Endothelial cell (in vitro differentiated cells): ENCODE results near the gene AP2A2. TPM values are rescaled to one million over a fixed set of nuclear protein-coding genes. Genes with fewer than 3 reads are reported as not detected.
A peak's percentile ranks its signal among the peaks of the same experiment; 100 is the strongest.
"Not testable (repeated sequence)": the region's sequence is repeated elsewhere in the genome, so short reads cannot be mapped to it uniquely, and the experiment has no call there.

Experiments used
- DNase-seq: peaks from one replicate; pipeline ENCODE4 v3.0.0; 2021; ENCODE audit warnings: low spot score
- H3K27ac Mint-ChIP-seq: one replicate; pipeline ENCODE4 v1.8.0; 2021; ENCODE audit warnings: mixed read lengths, inconsistent platforms; ENCODE audit not compliant: unreplicated experiment
- H3K27me3 Mint-ChIP-seq: one replicate; pipeline ENCODE4 v1.8.0; 2021; ENCODE audit warnings: mild to moderate bottlenecking, moderate library complexity, mixed read lengths, inconsistent platforms; ENCODE audit not compliant: unreplicated experiment
- H3K36me3 Mint-ChIP-seq: one replicate; pipeline ENCODE4 v1.8.0; 2021; ENCODE audit warnings: mild to moderate bottlenecking, low read depth, mixed read lengths, inconsistent platforms; ENCODE audit not compliant: unreplicated experiment
- H3K4me1 Mint-ChIP-seq: one replicate; pipeline ENCODE4 v1.8.0; 2021; ENCODE audit warnings: mild to moderate bottlenecking, mixed read lengths, inconsistent platforms; ENCODE audit not compliant: unreplicated experiment
- H3K4me3 Mint-ChIP-seq: one replicate; pipeline ENCODE4 v1.8.0; 2021; ENCODE audit warnings: mild to moderate bottlenecking, mixed read lengths, inconsistent platforms; ENCODE audit not compliant: unreplicated experiment
- H3K9me3 Mint-ChIP-seq: one replicate; pipeline ENCODE4 v1.8.0; 2021; ENCODE audit warnings: mixed read lengths, inconsistent platforms; ENCODE audit not compliant: unreplicated experiment
- CTCF ChIP-seq: fragments of 200-600 bp; sonication (generic); IDR thresholded peaks from one replicate; pipeline ENCODE4 v1.5.0; 2021; ENCODE audit warnings: antibody characterized with exemption; ENCODE audit not compliant: unreplicated experiment
- total RNA-seq: library from RNA; stranded (reverse); fragmentation: NEBNext Ultra II Directional; extraction: Animal tissue kit (Norgen Biotek cat#: 25700); gene quantifications from one replicate; pipeline ENCODE4 v1.2.1, GENCODE V29; 2021; ENCODE audit not compliant: unreplicated experiment

AP2A2 gene
- total RNA-seq, 1 donor from 2014 or later: 287 TPM

GRCh38 chr11:972523-973211, 47.0 kb downstream of the AP2A2 start:
- no peak for DNase-seq
- H3K9me3 Mint-ChIP-seq: no peaks in the 10 kb centered on the region
- no peak overlapping the region for H3K27ac Mint-ChIP-seq
- H3K4me3 Mint-ChIP-seq: peak overlapping the region; percentile 51
- H3K36me3 Mint-ChIP-seq: peaks cover 55% of the 10 kb centered on the region
- peaks cover 23% of the 10 kb centered on the region for H3K27me3 Mint-ChIP-seq
- TF ChIP-seq CTCF: no peak
- H3K4me1 Mint-ChIP-seq: peaks cover 12% of the 10 kb centered on the region

GRCh38 chr11:973237-973636, 47.6 kb downstream of the AP2A2 start:
- Mint-ChIP-seq H3K36me3 (peaks cover 57% of the 10 kb centered on the region), H3K27ac (no peak overlapping the region), H3K4me1 (peaks cover 12% of the 10 kb centered on the region), H3K9me3 (no peaks in the 10 kb centered on the region), H3K27me3 (peaks cover 25% of the 10 kb centered on the region), H3K4me3 (no peak overlapping the region)
- DNase-seq: no peak
- no peak for TF ChIP-seq CTCF

- DNase-seq, H3K9me3 Mint-ChIP-seq: not testable (repeated sequence)
- H3K27ac Mint-ChIP-seq: peak overlapping the region; percentile 61
- H3K27me3 Mint-ChIP-seq: peaks cover 28% of the 10 kb centered on the region
- peak overlapping the region; percentile 77 for H3K4me3 Mint-ChIP-seq
- peaks cover 62% of the 10 kb centered on the region for H3K36me3 Mint-ChIP-seq
- peaks cover 12% of the 10 kb centered on the region for H3K4me1 Mint-ChIP-seq
Observed at GRCh38 chr11:975376-975775, 49.7 kb downstream of the AP2A2 start.

GRCh38 chr11:975827-976226, 50.2 kb downstream of the AP2A2 start:
- peaks cover 31% of the 10 kb centered on the region for H3K27me3 Mint-ChIP-seq

GRCh38 chr11:976431-977160, 50.9 kb downstream of the AP2A2 start:
- Mint-ChIP-seq H3K27ac (peak overlapping the region; percentile 30), H3K9me3 (no peaks in the 10 kb centered on the region), H3K4me1 (peaks cover 10% of the 10 kb centered on the region), H3K36me3 (peaks cover 57% of the 10 kb centered on the region), H3K27me3 (peaks cover 26% of the 10 kb centered on the region), H3K4me3 (peak overlapping the region; percentile 37)
- no peak for TF ChIP-seq CTCF
- DNase-seq: no peak

More at GRCh38 chr11:975827-976226, 50.2 kb downstream of the AP2A2 start:
- peak overlapping the region; percentile 49 for H3K4me3 Mint-ChIP-seq
- no peaks in the 10 kb centered on the region for H3K9me3 Mint-ChIP-seq
- TF ChIP-seq CTCF: no peak
- H3K27ac Mint-ChIP-seq: peak overlapping the region; percentile 19
- DNase-seq: peak; percentile 37
- peaks cover 11% of the 10 kb centered on the region for H3K4me1 Mint-ChIP-seq
- peaks cover 61% of the 10 kb centered on the region for H3K36me3 Mint-ChIP-seq
